HepG2 (cell line): ENCODE measurements around the gene CA7. TPM values are rescaled to one million over a fixed set of nuclear protein-coding genes. Genes with fewer than 3 reads are reported as not detected.

Experiments used
- ATAC-seq: fragments of 200-7000 bp; cut with Tn5 transposase; 3 replicates; pipeline ENCODE4 v1.9.1; 2020; ENCODE audit warnings: mild to moderate bottlenecking, moderate library complexity
- BruUV-seq: library from RNA; stranded (reverse); fragments of 400-500 nt; replicated peaks from 2 replicates; lab custom pipeline; 2021; lab: Mats Ljungman, UMichigan
- CTCF ChIA-PET: fragments of 300-600 bp; formaldehyde crosslinking; extraction: SDS; loops from one replicate; lab custom pipeline; 2021; ENCODE audit warnings: low total read pairs, inconsistent platforms, low intra/inter-chr PET ratio; lab: Yijun Ruan, JAX
- POLR2A ChIA-PET: fragments of 350-600 bp; sonication (Branson Sonifier 250); formaldehyde crosslinking; loops from one replicate; lab custom pipeline; 2020; ENCODE audit warnings: antibody characterized with exemption, inconsistent platforms; lab: Yijun Ruan, JAX
- DNase-seq: peaks from one replicate; pipeline ENCODE4 v3.0.0-alpha.2; 2015; ENCODE audit warnings: low spot score
- FAIRE-seq: peaks from 3 replicates; lab custom pipeline; 2011; peaks lifted over from hg19 to GRCh38; lab: Jason Lieb, UNC
- H2AFZ ChIP-seq: one replicate; pipeline ENCODE4 v1.6.1; 2011; ENCODE audit warnings: low read length, inconsistent platforms
- H3K27ac ChIP-seq: fragments of 300-600 bp; 3 replicates; pipeline ENCODE4 v1.8.0; 2011; ENCODE audit warnings: mixed run types, mild to moderate bottlenecking, mixed read lengths, low read length, inconsistent platforms; ENCODE audit not compliant: insufficient read depth; ENCODE audit errors: extremely low read length
- H3K27me3 ChIP-seq, 2 experiments: fragments of 200-600 bp in 1 of 2; 2 replicates in 1 of 2; 3 replicates in 1 of 2; pipeline versions ENCODE4 v1.6.0 to v1.8.0; 2011; ENCODE audit warnings: low read length in 2 of 2, mild to moderate bottlenecking in 2 of 2, moderate library complexity in 2 of 2, inconsistent platforms in 1 of 2; ENCODE audit not compliant: insufficient read depth in 2 of 2, control insufficient read depth in 1 of 2
- H3K36me3 ChIP-seq, 2 experiments: fragments of 200-600 bp in 1 of 2; replicated peaks in 1 of 2; 2 replicates in 1 of 2; 3 replicates in 1 of 2; pipeline versions ENCODE4 v1.5.1 to v1.8.0; 2011; ENCODE audit warnings: low read length in 2 of 2, inconsistent platforms in 1 of 2; ENCODE audit not compliant: insufficient read depth in 2 of 2, control insufficient read depth in 1 of 2
- H3K4me1 ChIP-seq: 2 replicates; pipeline ENCODE4 v1.5.1; 2012; ENCODE audit warnings: low read length, inconsistent platforms; ENCODE audit not compliant: insufficient read depth
- H3K4me2 ChIP-seq: 2 replicates; pipeline ENCODE4 v1.6.0; 2011; ENCODE audit warnings: low read depth, low read length, inconsistent platforms
- H3K4me3 ChIP-seq, 3 experiments: fragments of 200-600 bp in 1 of 3; sonication (generic), shearing (Covaris generic) in 1 of 3; replicated peaks in 1 of 3; 2 replicates each; pipeline ENCODE4 v1.5.1; 2011 to 2016; ENCODE audit warnings: low read length in 3 of 3, inconsistent platforms in 2 of 3, low read depth in 2 of 3, mild to moderate bottlenecking in 2 of 3, control low read depth in 1 of 3, mixed read lengths in 1 of 3; ENCODE audit not compliant: insufficient read depth in 1 of 3
- H3K79me2 ChIP-seq: one replicate; pipeline ENCODE4 v1.6.1; 2011; ENCODE audit warnings: low read length, inconsistent platforms; ENCODE audit not compliant: insufficient read depth
- H3K9ac ChIP-seq: 2 replicates; pipeline ENCODE4 v1.6.0; 2011; ENCODE audit warnings: mild to moderate bottlenecking, low read depth, low read length, inconsistent platforms; ENCODE audit not compliant: insufficient read depth
- H3K9me3 ChIP-seq: 2 replicates; pipeline ENCODE4 v1.5.1; 2012; ENCODE audit warnings: mild to moderate bottlenecking, low read length
- H4K20me1 ChIP-seq: 2 replicates; pipeline ENCODE4 v1.6.0; 2011; ENCODE audit warnings: inconsistent platforms, mild to moderate bottlenecking, low read length, moderate library complexity; ENCODE audit not compliant: insufficient read depth
- CEBPB ChIP-seq: IDR thresholded peaks from 2 replicates; pipeline ENCODE4 v1.6.1; 2011; ENCODE audit warnings: low read depth, low read length, improper control_type of control experiment, borderline replicate concordance
- CEBPG ChIP-seq: IDR thresholded peaks from 2 replicates; pipeline ENCODE4 v1.6.1; 2016
- SAFB2 ChIP-seq: sonication (generic); formaldehyde crosslinking; IDR thresholded peaks from 2 replicates; pipeline ENCODE4 v1.5.1; 2020; ENCODE audit warnings: missing genetic modification reagents, low read depth, mild to moderate bottlenecking, borderline replicate concordance
- STAT5B ChIP-seq: sonication (generic); formaldehyde crosslinking; IDR thresholded peaks from 2 replicates; pipeline ENCODE4 v1.4.0; 2020; ENCODE audit warnings: missing genetic modification reagents
- WIZ ChIP-seq: sonication (generic); formaldehyde crosslinking; IDR thresholded peaks from 2 replicates; pipeline ENCODE4 v1.5.1; 2020; ENCODE audit warnings: mild to moderate bottlenecking, missing genetic modification reagents
- ZNF331 ChIP-seq: sonication (generic); formaldehyde crosslinking; IDR thresholded peaks from 2 replicates; pipeline ENCODE4 v1.4.0; 2020; ENCODE audit warnings: missing genetic modification reagents
- ZNF460 ChIP-seq: sonication (generic); formaldehyde crosslinking; IDR thresholded peaks from 2 replicates; pipeline ENCODE4 v1.5.1; 2020; ENCODE audit warnings: missing genetic modification reagents, mild to moderate bottlenecking, borderline replicate concordance
- ZNF552 ChIP-seq: sonication (generic); formaldehyde crosslinking; IDR thresholded peaks from 2 replicates; pipeline ENCODE4 v1.9.0; 2022; ENCODE audit warnings: missing genetic modification reagents, mild to moderate bottlenecking, borderline replicate concordance
- ZSCAN25 ChIP-seq: sonication (generic); formaldehyde crosslinking; IDR thresholded peaks from 2 replicates; pipeline ENCODE4 v1.8.0; 2022; ENCODE audit warnings: mild to moderate bottlenecking, missing genetic modification reagents
- WGBS: methylation state at CpG from one replicate; pipeline ENCODE4 v1.1.6; 2017; ENCODE audit warnings: low lambda C conversion rate; 5-methylcytosine and 5-hydroxymethylcytosine counted together
- in situ Hi-C: cut with HindIII; loops from 2 replicates; pipeline ENCODE4 v1.10.0; 2017; ENCODE audit warnings: low pct_unique_long_range_greater_than_20kb; ENCODE audit not compliant: extremely low pct_ligation_motif_present
- intact Hi-C: fragments of 100-400 bp; cut with micrococcal nuclease; formaldehyde crosslinking; loops from one replicate; pipeline ENCODE4 v1.10.0; 2022; ENCODE audit not compliant: unreplicated experiment
- polyA plus RNA-seq, 8 experiments: library from polyadenylated mRNA; depleted of rRNA in 3 of 8; stranded (reverse) in 7 of 8; unstranded in 1 of 8; fragments of >200 nt; fragmentation: Illumina TruSeq in 4 of 8; extraction: Trizol in 4 of 8; gene quantifications; 2 replicates each; pipeline versions ENCODE4 v1.2.1 to v1.2.3, GENCODE V29; 2011 to 2016; ENCODE audit warnings: low read depth in 4 of 8, missing spikeins in 1 of 8, mixed read lengths in 1 of 8; ENCODE audit not compliant: insufficient read depth in 1 of 8
- total RNA-seq, 5 experiments: library from RNA; depleted of rRNA; stranded (reverse); fragments of >200 nt; fragmentation: Illumina TruSeq; extraction: Trizol; gene quantifications; 2 replicates each; pipeline ENCODE4 v1.2.3, GENCODE V29; 2016; ENCODE audit warnings: low read depth in 1 of 5
- TF ChIP-seq, protein P1 (sequence below): sonication (generic); formaldehyde crosslinking; IDR thresholded peaks from 2 replicates; pipeline ENCODE4 v1.5.0; 2020; ENCODE audit warnings: missing genetic modification reagents

Gene CA7
- total and polyA plus RNA-seq, 2 of the 13 experiments (the other 11 are each of a cell fraction or from before 2014, with no cell fraction given): not detected

DNA sequence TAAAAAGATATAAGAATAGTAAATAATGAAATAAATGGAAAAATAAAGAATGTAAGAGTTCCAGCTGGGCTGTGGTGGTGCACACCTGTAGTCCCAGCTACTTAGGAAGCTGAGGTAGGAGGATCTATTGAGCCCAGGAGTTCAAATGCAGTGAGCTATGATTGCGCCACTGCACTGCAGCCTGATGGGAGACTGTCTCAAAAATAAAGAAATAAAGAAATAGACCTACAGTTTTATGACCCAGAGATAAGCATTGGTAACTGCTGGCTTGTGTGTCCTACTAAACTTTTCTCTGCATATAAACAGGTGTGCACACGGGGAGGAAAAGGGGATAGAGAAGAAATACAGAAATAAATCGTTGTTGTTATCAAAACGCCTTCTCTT is 28.3 kb downstream of the CA7 start:
- intact Hi-C loops: loop anchor here (5.0 kb wide), 1 partner anchor 210 kb away; no protein-coding TSS in a partner anchor

More for the DNA sequence above, 28.3 kb downstream of the CA7 start:
- Histone ChIP-seq H3K36me3 (no peaks in the 10 kb centered on the region), H3K27ac (no peak overlapping the region), H3K9ac (no peak overlapping the region), H3K27me3 (peaks cover 0 to 8% of the 10 kb centered on the region in 2 experiments; a peak in 2 of 5 replicates), H3K4me2 (peak overlapping the region; percentile 94), H3K79me2 (no peaks in the 10 kb centered on the region), H3K9me3 (no peaks in the 10 kb centered on the region), H2AFZ (no peak overlapping the region), H4K20me1 (no peaks in the 10 kb centered on the region), H3K4me1 (peaks cover 30% of the 10 kb centered on the region), H3K4me3 (peak overlapping the region in 2 of 3 experiments; percentile 18 to 66; a peak in 5 of 6 replicates)
- DNase-seq: no peak
- ATAC-seq: no peak
- 44% methylated on average over 4 of the region's 4 CpGs for WGBS
- no peak for FAIRE-seq
- POLR2A ChIA-PET: interaction anchor here (0.9 to 1.7 kb wide), 3 partner anchors 33 to 121 kb away, joined by 4 to 13 read pairs (median 5); partner anchors contain the start of genes DYNC1LI2 and NAE1
- TF ChIP-seq ZSCAN25 (CRISPR knock-in tag): no peak
- TF ChIP-seq CEBPG (CRISPR knock-in tag): peak; percentile 51; the same call in 1 of the 2 replicates
- peak; percentile 71; the same call in 1 of the 2 replicates for TF ChIP-seq ZNF460 (CRISPR knock-in tag)
- TF ChIP-seq STAT5B (CRISPR knock-in tag): no peak
- no peak for TF ChIP-seq SAFB2 (CRISPR knock-in tag)
- TF ChIP-seq ZNF552 (CRISPR knock-in tag): no peak
- TF ChIP-seq, protein P1, sequence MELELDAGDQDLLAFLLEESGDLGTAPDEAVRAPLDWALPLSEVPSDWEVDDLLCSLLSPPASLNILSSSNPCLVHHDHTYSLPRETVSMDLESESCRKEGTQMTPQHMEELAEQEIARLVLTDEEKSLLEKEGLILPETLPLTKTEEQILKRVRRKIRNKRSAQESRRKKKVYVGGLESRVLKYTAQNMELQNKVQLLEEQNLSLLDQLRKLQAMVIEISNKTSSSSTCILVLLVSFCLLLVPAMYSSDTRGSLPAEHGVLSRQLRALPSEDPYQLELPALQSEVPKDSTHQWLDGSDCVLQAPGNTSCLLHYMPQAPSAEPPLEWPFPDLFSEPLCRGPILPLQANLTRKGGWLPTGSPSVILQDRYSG: no peak
- TF ChIP-seq CEBPB: peak; percentile 72
- no peak for TF ChIP-seq ZNF331
- 0 out of 2 replicates have a peak, but pooled peaks have one; percentile 4 for TF ChIP-seq WIZ (CRISPR knock-in tag)
- BruUV-seq: no TSS peak
- CTCF ChIA-PET: interaction anchor here (1.0 kb wide), 1 partner anchor 41 kb away, joined by 4 read pairs; no protein-coding TSS in a partner anchor
- in situ Hi-C loops: loop anchor here (25.0 kb wide), 1 partner anchor 460 kb away; no protein-coding TSS in a partner anchor
